Neural progenitor cell (in vitro differentiated cells): ENCODE data around the gene SYF2. TPM values are rescaled to one million over a fixed set of nuclear protein-coding genes. Genes with fewer than 3 reads are reported as not detected.

Experiments used
- DNase-seq: peaks from one replicate; pipeline ENCODE4 v3.0.0-alpha.2; 2016; ENCODE audit warnings: low spot score
- H2AFZ ChIP-seq: fragments of 200-600 bp; sonication (generic); replicated peaks from 2 replicates; pipeline ENCODE4 v1.6.1; 2016; ENCODE audit warnings: antibody characterized with exemption
- H3F3A ChIP-seq: fragments of 200-600 bp; sonication (generic); 2 replicates; pipeline ENCODE4 v1.6.1; 2016; ENCODE audit warnings: antibody characterized with exemption, low read depth
- H3K27ac ChIP-seq: fragments of 200-600 bp; sonication (generic); 2 replicates; pipeline ENCODE4 v1.5.1; 2016; ENCODE audit warnings: mild to moderate bottlenecking
- H3K27me3 ChIP-seq: fragments of 200-600 bp; sonication (generic); 2 replicates; pipeline ENCODE4 v1.6.1; 2016; ENCODE audit warnings: mild to moderate bottlenecking, moderate library complexity
- H3K36me3 ChIP-seq: fragments of 200-600 bp; sonication (generic); 2 replicates; pipeline ENCODE4 v1.5.1; 2016
- H3K4me1 ChIP-seq: fragments of 200-600 bp; sonication (generic); 2 replicates; pipeline ENCODE4 v1.6.1; 2016; ENCODE audit warnings: mixed run types
- H3K4me2 ChIP-seq: fragments of 200-600 bp; sonication (generic); 2 replicates; pipeline ENCODE4 v1.6.1; 2016
- H3K4me3 ChIP-seq: fragments of 200-600 bp; sonication (generic); 2 replicates; pipeline ENCODE4 v1.5.1; 2016
- H3K79me2 ChIP-seq: fragments of 200-600 bp; sonication (generic); 2 replicates; pipeline ENCODE4 v1.6.1; 2016; ENCODE audit warnings: low read depth
- H3K9ac ChIP-seq: fragments of 200-600 bp; sonication (generic); 2 replicates; pipeline ENCODE4 v1.6.1; 2016
- H3K9me3 ChIP-seq: fragments of 200-600 bp; sonication (generic); 2 replicates; pipeline ENCODE4 v1.5.1; 2016; ENCODE audit warnings: low read depth
- H4K20me1 ChIP-seq: fragments of 200-600 bp; sonication (generic); 2 replicates; pipeline ENCODE4 v1.6.1; 2016; ENCODE audit warnings: low read depth
- H3K27ac Mint-ChIP-seq: 3 replicates; pipeline ENCODE4 v1.8.0; 2021; ENCODE audit warnings: mixed read lengths
- H3K27me3 Mint-ChIP-seq: 2 replicates; pipeline ENCODE4 v1.8.0; 2022; ENCODE audit warnings: low read depth, mild to moderate bottlenecking, inconsistent platforms, moderate library complexity, mixed read lengths; ENCODE audit not compliant: insufficient read depth
- H3K36me3 Mint-ChIP-seq: 3 replicates; pipeline ENCODE4 v1.8.0; 2021; ENCODE audit warnings: mixed read lengths
- H3K4me1 Mint-ChIP-seq: 3 replicates; pipeline ENCODE4 v1.8.0; 2021; ENCODE audit warnings: mixed read lengths
- H3K4me3 Mint-ChIP-seq: 3 replicates; pipeline ENCODE4 v1.8.0; 2021; ENCODE audit warnings: mild to moderate bottlenecking, moderate library complexity, mixed read lengths
- H3K9me3 Mint-ChIP-seq: 3 replicates; pipeline ENCODE4 v1.8.0; 2020; ENCODE audit warnings: mixed read lengths
- CTCF ChIP-seq: fragments of 200-600 bp; sonication (generic); IDR thresholded peaks from 2 replicates; pipeline ENCODE4 v1.5.1; 2017; ENCODE audit warnings: antibody characterized with exemption, mild to moderate bottlenecking
- EZH2 ChIP-seq: fragments of 200-600 bp; sonication (generic); IDR thresholded peaks from 2 replicates; pipeline ENCODE4 v1.6.1; 2017; ENCODE audit warnings: antibody characterized with exemption, mild to moderate bottlenecking, moderate library complexity
- EZH2phosphoT487 ChIP-seq: fragments of 200-600 bp; sonication (generic); IDR thresholded peaks from 2 replicates; pipeline ENCODE4 v1.6.1; 2017; ENCODE audit warnings: antibody characterized with exemption
- total RNA-seq: library from RNA; depleted of rRNA; stranded (reverse); fragments of >200 nt; gene quantifications from 2 replicates; pipeline ENCODE4 v1.2.3, GENCODE V29; 2015; ENCODE audit warnings: low replicate concordance

The SYF2 gene
- total RNA-seq, 1 donor from 2014 or later, result 114 TPM

DNA sequence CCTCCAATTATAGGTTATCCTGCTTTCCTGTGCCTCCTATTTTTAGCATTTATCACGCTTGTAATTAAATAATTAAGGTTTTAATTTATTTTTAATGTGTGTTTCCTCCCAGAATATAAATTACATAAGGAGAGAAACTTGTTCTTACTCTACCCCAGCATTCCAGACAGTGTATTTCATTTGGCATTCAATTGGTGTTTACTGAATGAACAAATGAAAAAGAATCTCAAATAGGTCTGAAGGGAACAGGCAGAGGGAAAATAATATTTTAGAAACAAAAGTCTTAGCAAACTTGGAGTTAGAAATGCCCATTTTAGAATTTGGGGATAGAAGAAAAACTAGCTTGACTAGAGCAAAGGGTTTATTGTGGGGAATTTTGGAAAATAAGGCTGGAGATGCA is 24.9 kb upstream of the SYF2 start:
- H3K4me2 ChIP-seq, result no peak overlapping the region
- peaks cover 7% of the 10 kb centered on the region for H3K4me1 ChIP-seq
- H3K27ac ChIP-seq, result no peak overlapping the region
- H3F3A ChIP-seq, result peaks cover 21% of the 10 kb centered on the region
- H4K20me1 ChIP-seq, result peaks cover 3% of the 10 kb centered on the region
- no peaks in the 10 kb centered on the region for H3K9me3 ChIP-seq
- H3K27me3 ChIP-seq, result no peaks in the 10 kb centered on the region
- no peaks in the 10 kb centered on the region for H3K79me2 ChIP-seq
- Mint-ChIP-seq H3K4me3 (no peak overlapping the region), H3K9me3 (no peaks in the 10 kb centered on the region), H3K27me3 (peaks cover 5% of the 10 kb centered on the region), H3K4me1 (peaks cover 24% of the 10 kb centered on the region), H3K27ac (no peak overlapping the region), H3K36me3 (peaks cover 3% of the 10 kb centered on the region)
- no peak overlapping the region for H2AFZ ChIP-seq
- H3K4me3 ChIP-seq, result no peak overlapping the region
- no peak overlapping the region for H3K9ac ChIP-seq
- H3K36me3 ChIP-seq, result no peaks in the 10 kb centered on the region
- TF ChIP-seq EZH2phosphoT487, result no peak
- no peak for TF ChIP-seq CTCF
- no peak for TF ChIP-seq EZH2
- DNase-seq, result no peak

DNA sequence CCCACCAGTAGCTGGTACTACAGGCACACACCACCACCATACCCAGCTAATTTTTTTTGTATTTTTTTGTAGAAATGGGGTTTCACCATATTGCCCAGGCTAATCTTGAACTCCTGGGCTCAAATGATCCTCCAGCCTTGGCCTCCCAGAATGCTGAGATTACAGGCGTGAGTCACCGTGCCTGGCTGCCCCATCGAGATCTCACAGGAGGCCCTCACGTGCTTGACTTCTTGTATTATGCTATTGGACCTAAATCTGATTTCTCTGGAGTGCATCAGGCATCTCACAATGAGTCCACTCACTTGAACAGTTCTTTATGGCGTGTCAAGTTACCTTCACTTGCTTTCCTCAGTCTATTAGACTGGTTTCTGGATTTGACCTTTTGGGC is 24.3 kb upstream of the SYF2 start:
- no peak overlapping the region for H3K4me2 ChIP-seq
- H4K20me1 ChIP-seq, result peaks cover 3% of the 10 kb centered on the region
- peaks cover 7% of the 10 kb centered on the region for H3K4me1 ChIP-seq
- H3K27ac ChIP-seq, result no peak overlapping the region
- no peak overlapping the region for H3K4me3 Mint-ChIP-seq
- DNase-seq, result no peak
- peaks cover 21% of the 10 kb centered on the region for H3F3A ChIP-seq
- no peaks in the 10 kb centered on the region for H3K9me3 ChIP-seq
- H3K27me3 Mint-ChIP-seq, result peaks cover 7% of the 10 kb centered on the region
- no peak overlapping the region for H3K4me3 ChIP-seq
- H3K4me1 Mint-ChIP-seq, result peaks cover 24% of the 10 kb centered on the region
- no peaks in the 10 kb centered on the region for H3K79me2 ChIP-seq
- H3K36me3 Mint-ChIP-seq, result peaks cover 2% of the 10 kb centered on the region
- no peaks in the 10 kb centered on the region for H3K27me3 ChIP-seq
- no peaks in the 10 kb centered on the region for H3K36me3 ChIP-seq
- no peak overlapping the region for H2AFZ ChIP-seq
- H3K9ac ChIP-seq, result no peak overlapping the region
- no peak overlapping the region for H3K27ac Mint-ChIP-seq
- H3K9me3 Mint-ChIP-seq, result no peaks in the 10 kb centered on the region
- TF ChIP-seq EZH2 (no peak), EZH2phosphoT487 (no peak), CTCF (no peak)

GRCh38 chr1:25255706-25256577 is 23.6 kb upstream of the SYF2 start:
- Histone ChIP-seq H3K27ac (no peak overlapping the region), H3K9me3 (no peaks in the 10 kb centered on the region)

More at GRCh38 chr1:25255706-25256577, 23.6 kb upstream of the SYF2 start:
- peaks cover 7% of the 10 kb centered on the region for H3K27me3 Mint-ChIP-seq
- no peak for DNase-seq
- Histone ChIP-seq H3K27me3 (no peaks in the 10 kb centered on the region), H3K4me2 (no peak overlapping the region), H3K9ac (no peak overlapping the region), H3K36me3 (no peaks in the 10 kb centered on the region), H3K79me2 (no peaks in the 10 kb centered on the region), H4K20me1 (peaks cover 3% of the 10 kb centered on the region), H3K4me1 (peaks cover 7% of the 10 kb centered on the region), H2AFZ (no peak overlapping the region), H3K4me3 (no peak overlapping the region), H3F3A (peaks cover 21% of the 10 kb centered on the region)
- H3K36me3 Mint-ChIP-seq, result peaks cover 2% of the 10 kb centered on the region
- no peak for TF ChIP-seq EZH2
- TF ChIP-seq CTCF, result no peak
- TF ChIP-seq EZH2phosphoT487, result no peak
- no peak overlapping the region for H3K4me3 Mint-ChIP-seq
- no peaks in the 10 kb centered on the region for H3K9me3 Mint-ChIP-seq
- H3K4me1 Mint-ChIP-seq, result peaks cover 24% of the 10 kb centered on the region
- no peak overlapping the region for H3K27ac Mint-ChIP-seq
